Astrocyte (in vitro differentiated cells and primary cell): ENCODE results near the gene SSH2. TPM values are rescaled to one million over a fixed set of nuclear protein-coding genes. Genes with fewer than 3 reads are reported as not detected.

ENCODE experiments used
- DNase-seq: peaks from one replicate; pipeline ENCODE4 v3.0.0-alpha.2; 2010; ENCODE audit warnings: low read depth
- FAIRE-seq: peaks from 2 replicates; lab custom pipeline; 2011; peaks lifted over from hg19 to GRCh38; lab: Jason Lieb, UNC
- H2AFZ ChIP-seq: 2 replicates; pipeline ENCODE4 v1.6.0; 2012; ENCODE audit warnings: low read depth, low read length, inconsistent platforms
- H3K27ac ChIP-seq: 2 replicates; pipeline ENCODE4 v1.5.1; 2011; ENCODE audit warnings: low read depth, low read length, inconsistent platforms
- H3K27me3 ChIP-seq: 2 replicates; pipeline ENCODE4 v1.6.0; 2011; ENCODE audit warnings: low read length, inconsistent platforms; ENCODE audit not compliant: insufficient read depth
- H3K36me3 ChIP-seq: 2 replicates; pipeline ENCODE4 v1.5.1; 2011; ENCODE audit warnings: low read length, inconsistent platforms; ENCODE audit not compliant: insufficient read depth
- H3K4me1 ChIP-seq: 2 replicates; pipeline ENCODE4 v1.5.1; 2011; ENCODE audit warnings: low read length, inconsistent platforms; ENCODE audit not compliant: insufficient read depth
- H3K4me2 ChIP-seq: 2 replicates; pipeline ENCODE4 v1.6.0; 2012; ENCODE audit warnings: low read length, inconsistent platforms
- H3K4me3 ChIP-seq: 2 replicates; pipeline ENCODE4 v1.5.1; 2011; ENCODE audit warnings: low read depth, mild to moderate bottlenecking, low read length, inconsistent platforms; ENCODE audit not compliant: insufficient read depth
- H3K79me2 ChIP-seq: 2 replicates; pipeline ENCODE4 v1.6.0; 2012; ENCODE audit warnings: mild to moderate bottlenecking, low read length, inconsistent platforms; ENCODE audit not compliant: insufficient read depth
- H3K9ac ChIP-seq: 2 replicates; pipeline ENCODE4 v1.6.0; 2012; ENCODE audit warnings: mild to moderate bottlenecking, low read length, inconsistent platforms
- H3K9me3 ChIP-seq: 2 replicates; pipeline ENCODE4 v1.5.1; 2012; ENCODE audit warnings: low read depth, mild to moderate bottlenecking, low read length, inconsistent platforms; ENCODE audit not compliant: insufficient read depth
- H4K20me1 ChIP-seq: 2 replicates; pipeline ENCODE4 v1.6.0; 2012; ENCODE audit warnings: low read length, inconsistent platforms; ENCODE audit not compliant: insufficient read depth
- H3K27ac Mint-ChIP-seq: one replicate; pipeline ENCODE4 v1.8.0; 2021; ENCODE audit warnings: mild to moderate bottlenecking, mixed read lengths; ENCODE audit not compliant: unreplicated experiment
- H3K27me3 Mint-ChIP-seq: one replicate; pipeline ENCODE4 v1.8.0; 2021; ENCODE audit warnings: low read depth, mixed read lengths; ENCODE audit not compliant: unreplicated experiment
- H3K36me3 Mint-ChIP-seq: one replicate; pipeline ENCODE4 v1.8.0; 2021; ENCODE audit warnings: low read depth, mixed read lengths; ENCODE audit not compliant: unreplicated experiment
- H3K4me1 Mint-ChIP-seq: one replicate; pipeline ENCODE4 v1.8.0; 2021; ENCODE audit warnings: low read depth, mixed read lengths; ENCODE audit not compliant: unreplicated experiment
- H3K4me3 Mint-ChIP-seq: one replicate; pipeline ENCODE4 v1.8.0; 2021; ENCODE audit warnings: mild to moderate bottlenecking, moderate library complexity, mixed read lengths; ENCODE audit not compliant: unreplicated experiment
- H3K9me3 Mint-ChIP-seq: one replicate; pipeline ENCODE4 v1.8.0; 2021; ENCODE audit warnings: mild to moderate bottlenecking, mixed read lengths; ENCODE audit not compliant: unreplicated experiment
- CTCF ChIP-seq: IDR thresholded peaks from 2 replicates; pipeline ENCODE4 v1.5.1; 2011; ENCODE audit warnings: low read depth, mild to moderate bottlenecking, inconsistent platforms, low read length, moderate library complexity; ENCODE audit not compliant: insufficient read depth
- EZH2 ChIP-seq: IDR thresholded peaks from 2 replicates; pipeline ENCODE4 v1.6.1; 2012; ENCODE audit warnings: mild to moderate bottlenecking, low read length, inconsistent platforms; ENCODE audit not compliant: insufficient read depth
- total RNA-seq: library from RNA; stranded (reverse); gene quantifications from 2 replicates; pipeline ENCODE4 v1.2.1, GENCODE V29; 2021

Gene SSH2
- total RNA-seq, 1 donor from 2014 or later: 31.1 TPM

- H3K9me3 Mint-ChIP-seq: no peaks in the 10 kb centered on the region
These were observed 310.8 kb downstream of the SSH2 start for GRCh38 chr17:29619251-29619650.

GRCh38 chr17:29618272-29619065, 311.6 kb downstream of the SSH2 start:
- H3K4me2 ChIP-seq: peak overlapping the region; percentile 62
- H3K4me3 Mint-ChIP-seq: no peak overlapping the region

More at GRCh38 chr17:29619251-29619650, 310.8 kb downstream of the SSH2 start:
- Histone ChIP-seq H4K20me1 (peaks cover 16% of the 10 kb centered on the region), H3K4me2 (no peak overlapping the region), H3K9ac (no peak overlapping the region), H3K9me3 (no peaks in the 10 kb centered on the region), H3K27me3 (peaks cover 10% of the 10 kb centered on the region), H3K27ac (no peak overlapping the region), H2AFZ (no peak overlapping the region), H3K4me3 (no peak overlapping the region), H3K4me1 (peaks cover 33% of the 10 kb centered on the region), H3K79me2 (no peaks in the 10 kb centered on the region), H3K36me3 (no peaks in the 10 kb centered on the region)
- Mint-ChIP-seq H3K4me1 (peaks cover 16% of the 10 kb centered on the region), H3K27me3 (peaks cover 8% of the 10 kb centered on the region), H3K27ac (no peak overlapping the region), H3K36me3 (no peaks in the 10 kb centered on the region), H3K4me3 (peak overlapping the region; percentile 45)
- TF ChIP-seq EZH2 (no peak), CTCF (peak; percentile 7)
- DNase-seq (no peak), FAIRE-seq (no peak)

More at GRCh38 chr17:29618272-29619065, 311.6 kb downstream of the SSH2 start:
- Histone ChIP-seq H3K9ac (no peak overlapping the region), H4K20me1 (peaks cover 16% of the 10 kb centered on the region), H3K79me2 (no peaks in the 10 kb centered on the region), H3K4me1 (peaks cover 38% of the 10 kb centered on the region), H3K9me3 (no peaks in the 10 kb centered on the region), H2AFZ (no peak overlapping the region), H3K27ac (no peak overlapping the region), H3K27me3 (peaks cover 10% of the 10 kb centered on the region), H3K4me3 (no peak overlapping the region), H3K36me3 (no peaks in the 10 kb centered on the region)
- TF ChIP-seq CTCF: no peak
- no peak for TF ChIP-seq EZH2
- FAIRE-seq: no peak
- no peak for DNase-seq
- H3K27ac Mint-ChIP-seq: no peak overlapping the region
- H3K27me3 Mint-ChIP-seq: peaks cover 8% of the 10 kb centered on the region
- H3K36me3 Mint-ChIP-seq: peaks cover 2% of the 10 kb centered on the region
- peaks cover 16% of the 10 kb centered on the region for H3K4me1 Mint-ChIP-seq
- H3K9me3 Mint-ChIP-seq: no peaks in the 10 kb centered on the region
